Smooth muscle cell (in vitro differentiated cells): ENCODE data around the gene SURF1. TPM values are rescaled to one million over a fixed set of nuclear protein-coding genes. Genes with fewer than 3 reads are reported as not detected.

Experiments used
- DNase-seq: peaks from one replicate; lab custom pipeline; 2025; ENCODE audit not compliant: unreplicated experiment; lab: John Stamatoyannopoulos, UW
- H2AFZ ChIP-seq: fragments of 200-600 bp; sonication (generic); 2 replicates; pipeline ENCODE4 v1.6.0; 2016; ENCODE audit warnings: antibody characterized with exemption, low read depth, mild to moderate bottlenecking
- H3F3A ChIP-seq: fragments of 200-600 bp; sonication (generic); 2 replicates; pipeline ENCODE4 v1.6.0; 2017; ENCODE audit warnings: antibody characterized with exemption, low read depth
- H3K27ac ChIP-seq: fragments of 200-600 bp; sonication (generic); 2 replicates; pipeline ENCODE4 v1.5.1; 2016; ENCODE audit warnings: low read depth, mild to moderate bottlenecking
- H3K27me3 ChIP-seq: fragments of 200-600 bp; sonication (generic); 2 replicates; pipeline ENCODE4 v1.6.1; 2016; ENCODE audit warnings: low read depth, mild to moderate bottlenecking
- H3K36me3 ChIP-seq: fragments of 200-600 bp; sonication (generic); 2 replicates; pipeline ENCODE4 v1.5.1; 2016; ENCODE audit warnings: low read depth
- H3K4me1 ChIP-seq: fragments of 200-600 bp; sonication (generic); 2 replicates; pipeline ENCODE4 v1.5.1; 2016; ENCODE audit warnings: low read depth
- H3K4me2 ChIP-seq: fragments of 200-600 bp; sonication (generic); 2 replicates; pipeline ENCODE4 v1.6.0; 2016; ENCODE audit warnings: mild to moderate bottlenecking
- H3K4me3 ChIP-seq: fragments of 200-600 bp; sonication (generic); 2 replicates; pipeline ENCODE4 v1.5.1; 2016; ENCODE audit warnings: mild to moderate bottlenecking
- H3K79me2 ChIP-seq: fragments of 200-600 bp; sonication (generic); 2 replicates; pipeline ENCODE4 v1.6.0; 2016; ENCODE audit warnings: low read depth, mild to moderate bottlenecking
- H3K9ac ChIP-seq: fragments of 200-600 bp; sonication (generic); 2 replicates; pipeline ENCODE4 v1.6.0; 2016; ENCODE audit warnings: low read depth
- H3K9me3 ChIP-seq: fragments of 200-600 bp; sonication (generic); replicated peaks from 2 replicates; pipeline ENCODE4 v1.5.1; 2016; ENCODE audit warnings: low read depth
- H4K20me1 ChIP-seq: fragments of 200-600 bp; sonication (generic); 2 replicates; pipeline ENCODE4 v1.6.0; 2016; ENCODE audit warnings: low read depth
- WGBS: methylation state at CpG from one replicate; pipeline ENCODE4 v1.1.7; 2016; ENCODE audit warnings: low lambda C conversion rate; 5-methylcytosine and 5-hydroxymethylcytosine counted together
- polyA plus RNA-seq: library from polyadenylated mRNA; unstranded; fragments of >200 nt; fragmentation: Nextera tagmentation; extraction: Ambion mirVana; gene quantifications from 2 replicates; pipeline ENCODE4 v1.2.1, GENCODE V29; 2016
- total RNA-seq: library from RNA; depleted of rRNA; stranded (reverse); fragments of >200 nt; gene quantifications from 2 replicates; pipeline ENCODE4 v1.2.3, GENCODE V29; 2014
- TF ChIP-seq, protein P1 (sequence below): fragments of 200-600 bp; sonication (generic); IDR thresholded peaks from 2 replicates; pipeline ENCODE4 v1.5.1; 2017; ENCODE audit warnings: borderline replicate concordance, mild to moderate bottlenecking, antibody characterized with exemption; ENCODE audit not compliant: insufficient read depth, poor library complexity, severe bottlenecking

The SURF1 gene
- total and polyA plus RNA-seq, 2 experiments from 2014 or later: 33.5 to 60.7 TPM

DNA sequence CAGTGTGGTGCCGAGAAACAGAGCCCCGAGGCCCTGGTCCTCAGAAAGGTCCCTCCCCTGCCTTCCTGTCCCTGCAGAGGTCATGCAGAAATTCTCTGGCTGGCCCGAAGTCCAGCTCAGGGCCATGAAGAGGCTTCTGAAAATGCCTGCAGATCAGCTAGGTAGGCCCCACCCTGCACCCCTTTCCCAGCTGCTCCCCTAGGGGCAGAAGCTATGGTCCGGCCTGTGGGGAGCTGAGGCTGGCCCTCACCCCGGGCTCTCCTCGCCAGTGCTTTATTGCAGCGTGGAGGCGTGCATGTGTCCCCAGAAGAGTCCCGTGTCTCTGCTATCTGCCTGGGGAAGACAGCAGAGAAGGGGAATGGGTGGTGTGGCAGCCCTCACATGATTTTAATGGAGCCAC lies 41.6 kb upstream of the SURF1 start:
- H3K4me1 ChIP-seq: no peaks in the 10 kb centered on the region
- H2AFZ ChIP-seq: no peak overlapping the region
- H3K4me2 ChIP-seq: no peak overlapping the region
- no peaks in the 10 kb centered on the region for H3K36me3 ChIP-seq
- no peak for DNase-seq
- no peaks in the 10 kb centered on the region for H3K27me3 ChIP-seq
- no peak overlapping the region for H3K27ac ChIP-seq
- WGBS: 92% methylated on average over 9 of the region's 9 CpGs
- H4K20me1 ChIP-seq: no peaks in the 10 kb centered on the region
- no peak overlapping the region for H3K4me3 ChIP-seq
- no peaks in the 10 kb centered on the region for H3F3A ChIP-seq
- no peaks in the 10 kb centered on the region for H3K9me3 ChIP-seq
- H3K79me2 ChIP-seq: no peaks in the 10 kb centered on the region
- H3K9ac ChIP-seq: no peak overlapping the region
- TF ChIP-seq, protein P1, sequence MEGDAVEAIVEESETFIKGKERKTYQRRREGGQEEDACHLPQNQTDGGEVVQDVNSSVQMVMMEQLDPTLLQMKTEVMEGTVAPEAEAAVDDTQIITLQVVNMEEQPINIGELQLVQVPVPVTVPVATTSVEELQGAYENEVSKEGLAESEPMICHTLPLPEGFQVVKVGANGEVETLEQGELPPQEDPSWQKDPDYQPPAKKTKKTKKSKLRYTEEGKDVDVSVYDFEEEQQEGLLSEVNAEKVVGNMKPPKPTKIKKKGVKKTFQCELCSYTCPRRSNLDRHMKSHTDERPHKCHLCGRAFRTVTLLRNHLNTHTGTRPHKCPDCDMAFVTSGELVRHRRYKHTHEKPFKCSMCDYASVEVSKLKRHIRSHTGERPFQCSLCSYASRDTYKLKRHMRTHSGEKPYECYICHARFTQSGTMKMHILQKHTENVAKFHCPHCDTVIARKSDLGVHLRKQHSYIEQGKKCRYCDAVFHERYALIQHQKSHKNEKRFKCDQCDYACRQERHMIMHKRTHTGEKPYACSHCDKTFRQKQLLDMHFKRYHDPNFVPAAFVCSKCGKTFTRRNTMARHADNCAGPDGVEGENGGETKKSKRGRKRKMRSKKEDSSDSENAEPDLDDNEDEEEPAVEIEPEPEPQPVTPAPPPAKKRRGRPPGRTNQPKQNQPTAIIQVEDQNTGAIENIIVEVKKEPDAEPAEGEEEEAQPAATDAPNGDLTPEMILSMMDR: no peak

DNA sequence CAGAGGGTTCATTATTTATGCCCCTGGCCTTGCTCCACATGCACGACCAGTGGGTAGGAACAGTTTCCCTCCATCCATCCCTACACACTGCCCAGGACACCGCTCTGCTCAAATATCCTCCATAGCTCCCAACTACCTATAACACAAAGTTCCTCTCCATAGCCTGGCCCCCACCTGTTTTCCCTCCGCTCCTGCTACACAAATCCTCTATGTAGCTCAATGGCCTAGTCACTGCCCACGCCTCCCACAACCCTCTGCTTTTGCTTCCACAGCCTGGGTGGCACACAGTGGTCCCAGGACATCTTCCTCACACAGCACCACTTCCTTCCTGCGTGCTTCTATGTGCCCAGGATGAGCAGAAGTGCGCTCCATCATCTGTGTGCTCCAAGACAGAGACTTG lies 41.1 kb upstream of the SURF1 start:
- TF ChIP-seq, protein P1: no peak
- no peak overlapping the region for H3K4me2 ChIP-seq
- no peaks in the 10 kb centered on the region for H3K36me3 ChIP-seq
- DNase-seq: no peak
- no peaks in the 10 kb centered on the region for H3K27me3 ChIP-seq
- H3F3A ChIP-seq: no peaks in the 10 kb centered on the region
- H3K4me1 ChIP-seq: no peaks in the 10 kb centered on the region
- no peak overlapping the region for H3K27ac ChIP-seq
- H3K79me2 ChIP-seq: no peaks in the 10 kb centered on the region
- H3K9me3 ChIP-seq: no peaks in the 10 kb centered on the region
- no peak overlapping the region for H2AFZ ChIP-seq
- 92% methylated on average over 6 of the region's 6 CpGs for WGBS
- H4K20me1 ChIP-seq: no peaks in the 10 kb centered on the region
- no peak overlapping the region for H3K4me3 ChIP-seq
- H3K9ac ChIP-seq: no peak overlapping the region

DNA sequence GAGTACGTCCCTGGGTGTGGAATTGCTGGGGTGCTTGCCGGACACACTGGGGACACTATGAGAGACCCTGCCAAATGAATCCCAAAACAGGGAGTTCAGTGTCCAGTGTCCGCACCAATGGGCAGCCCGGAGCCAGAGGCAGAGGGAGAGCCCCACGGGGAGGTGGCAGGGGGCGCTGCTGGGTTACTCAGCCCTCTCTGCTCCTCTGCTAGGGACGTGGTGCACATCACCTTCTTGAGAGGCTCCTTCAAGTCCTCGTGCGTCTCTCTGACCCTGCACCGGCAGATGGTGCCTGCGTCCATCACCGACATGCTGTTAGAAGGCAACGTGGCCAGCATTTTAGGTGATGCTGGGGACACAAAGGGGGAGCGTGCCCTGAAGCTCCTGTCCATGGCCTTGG lies 40.7 kb upstream of the SURF1 start:
- no peak for DNase-seq
- Histone ChIP-seq H3K36me3 (no peaks in the 10 kb centered on the region), H3K79me2 (no peaks in the 10 kb centered on the region), H3K4me2 (no peak overlapping the region), H3K9ac (no peak overlapping the region), H4K20me1 (no peaks in the 10 kb centered on the region), H2AFZ (no peak overlapping the region), H3K27ac (no peak overlapping the region), H3K4me3 (no peak overlapping the region), H3K4me1 (no peaks in the 10 kb centered on the region), H3K9me3 (no peaks in the 10 kb centered on the region), H3K27me3 (no peaks in the 10 kb centered on the region), H3F3A (no peaks in the 10 kb centered on the region)
- TF ChIP-seq, protein P1: peak; percentile 27
- WGBS: 52% methylated on average over 14 of the region's 14 CpGs

DNA sequence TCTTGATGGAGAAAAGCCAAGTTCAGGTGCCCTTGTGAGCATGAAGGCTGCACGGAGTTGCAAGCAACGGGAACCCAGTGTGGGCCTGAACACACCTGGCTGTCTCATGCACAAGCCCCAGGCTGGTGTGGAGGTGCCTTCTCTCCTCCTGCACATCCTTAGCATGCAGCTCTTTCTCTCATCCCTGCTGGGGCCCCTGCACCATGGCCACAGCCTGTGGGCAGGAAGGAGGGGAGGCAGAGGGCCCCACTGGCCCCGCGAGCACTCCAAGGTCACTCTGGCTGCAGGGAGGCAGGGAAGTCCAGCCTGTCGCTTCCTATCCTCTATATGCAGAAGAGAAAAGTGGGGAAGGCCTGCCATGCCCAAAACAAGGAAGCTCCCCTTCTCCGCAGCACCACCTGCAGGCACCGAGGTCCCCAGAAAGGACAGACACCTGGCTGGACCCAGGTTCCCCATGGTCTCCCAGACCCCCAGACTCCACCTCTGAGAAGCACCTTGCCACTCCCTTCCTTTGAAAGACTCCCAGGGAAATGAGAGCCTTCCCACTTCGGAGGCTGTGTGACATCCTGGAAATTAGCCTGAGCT lies 38.5 kb upstream of the SURF1 start:
- H3K4me3 ChIP-seq: no peak overlapping the region
- no peaks in the 10 kb centered on the region for H4K20me1 ChIP-seq
- H3K4me2 ChIP-seq: no peak overlapping the region

More for the DNA sequence above, 38.5 kb upstream of the SURF1 start:
- no peak for DNase-seq
- H3K9me3 ChIP-seq: no peaks in the 10 kb centered on the region
- no peak overlapping the region for H3K9ac ChIP-seq
- no peak overlapping the region for H2AFZ ChIP-seq
- no peak overlapping the region for H3K27ac ChIP-seq
- H3F3A ChIP-seq: no peaks in the 10 kb centered on the region
- no peaks in the 10 kb centered on the region for H3K4me1 ChIP-seq
- TF ChIP-seq, protein P1: no peak
- H3K27me3 ChIP-seq: no peaks in the 10 kb centered on the region
- H3K36me3 ChIP-seq: no peaks in the 10 kb centered on the region
- H3K79me2 ChIP-seq: no peaks in the 10 kb centered on the region
- 74% methylated on average over 8 of the region's 8 CpGs for WGBS
